HepG2 (cell line): Measurements from ENCODE around the gene MSI2. TPM values are rescaled to one million over a fixed set of nuclear protein-coding genes. Genes with fewer than 3 reads are reported as not detected.
A peak's percentile ranks its signal among the peaks of the same experiment; 100 is the strongest.

Source experiments
- DRAP1 ChIP-seq: IDR thresholded peaks from 2 replicates; pipeline ENCODE4 v1.6.1; 2016; ENCODE audit warnings: missing genetic modification reagents, missing compliant biosample characterization
- ZNF318 ChIP-seq: sonication (generic); formaldehyde crosslinking; IDR thresholded peaks from 2 replicates; pipeline ENCODE4 v1.4.0; 2020; ENCODE audit warnings: mild to moderate bottlenecking, missing genetic modification reagents
- ZNF687 ChIP-seq: sonication (generic); formaldehyde crosslinking; IDR thresholded peaks from 2 replicates; pipeline ENCODE4 v1.5.1; 2020; ENCODE audit warnings: mild to moderate bottlenecking, missing genetic modification reagents, moderate library complexity
- polyA plus RNA-seq, 8 experiments: library from polyadenylated mRNA; depleted of rRNA in 3 of 8; stranded (reverse) in 7 of 8; unstranded in 1 of 8; fragments of >200 nt; fragmentation: Illumina TruSeq in 4 of 8; extraction: Trizol in 4 of 8; gene quantifications; 2 replicates each; pipeline versions ENCODE4 v1.2.1 to v1.2.3, GENCODE V29; 2011 to 2016; ENCODE audit warnings: low read depth in 4 of 8, missing spikeins in 1 of 8, mixed read lengths in 1 of 8; ENCODE audit not compliant: insufficient read depth in 1 of 8
- total RNA-seq, 5 experiments: library from RNA; depleted of rRNA; stranded (reverse); fragments of >200 nt; fragmentation: Illumina TruSeq; extraction: Trizol; gene quantifications; 2 replicates each; pipeline ENCODE4 v1.2.3, GENCODE V29; 2016; ENCODE audit warnings: low read depth in 1 of 5

The MSI2 gene
- total and polyA plus RNA-seq, 2 of the 13 experiments (the other 11 are each of a cell fraction or from before 2014, with no cell fraction given), result 77.5 to 78.4 TPM

- 0 out of 2 replicates have a peak, but pooled peaks have one; percentile 32 for TF ChIP-seq ZNF318
- 0 out of 2 replicates have a peak, but pooled peaks have one; percentile 16 for TF ChIP-seq ZNF687 (CRISPR knock-in tag)
- TF ChIP-seq DRAP1 (CRISPR knock-in tag), result no peak
Measured at GRCh38 chr17:57602896-57603295, 346.6 kb downstream of the MSI2 start (continued).
